ENCODE results near the gene YJU2.

GRCh38 chr19:4278419-4279266 is 31.8 kb downstream of the YJU2 start, which contains the start of gene SHD:
- no peak for TF ChIP-seq CTCF (IDR thresholded peaks at IDR 0.05)
- no peak for TF ChIP-seq EZH2 (IDR thresholded peaks at IDR 0.05)
- no peak for TF ChIP-seq EZH2phosphoT487 (IDR thresholded peaks at IDR 0.05)

Data from neural progenitor cell (in vitro differentiated cells).